ENCODE measurements around the gene GPR34.

GRCh38 chrX:41734530-41734929 lies 45.8 kb downstream of the GPR34 start:
- TF ChIP-seq ZBTB7A (IDR thresholded peaks at IDR 0.05; ENCODE audit: low read depth), result no peak
- no peak for TF ChIP-seq NFIC (IDR thresholded peaks at IDR 0.05)
- no peak for TF ChIP-seq TEAD4 (IDR thresholded peaks at IDR 0.05)
- no peak for TF ChIP-seq CEBPB (IDR thresholded peaks at IDR 0.05)
- no peak; the same call in 1 of the 2 replicates for TF ChIP-seq RAD21 (IDR thresholded peaks at IDR 0.05; ENCODE audit: low read depth)
- no peak for TF ChIP-seq EP300 (IDR thresholded peaks at IDR 0.05; ENCODE audit: borderline replicate concordance)
- TF ChIP-seq EGR1 (IDR thresholded peaks at IDR 0.05), result no peak
- TF ChIP-seq MAX (IDR thresholded peaks at IDR 0.05), result no peak

Measured in Ishikawa (cell line).